PC-9 (cell line): Measurements from ENCODE around the gene KCNQ1OT1. TPM values are rescaled to one million over a fixed set of nuclear protein-coding genes. Genes with fewer than 3 reads are reported as not detected.

Experiments used
- BruUV-seq: library from RNA; stranded (reverse); fragments of 400-500 nt; replicated peaks from 2 replicates; lab custom pipeline; 2021; lab: Mats Ljungman, UMichigan
- CTCF ChIA-PET: fragments of 300-600 bp; sonication (Branson Sonifier 250); formaldehyde crosslinking; loops from one replicate; lab custom pipeline; 2022; ENCODE audit warnings: antibody characterized with exemption; lab: Charles Lee
- POLR2A ChIA-PET: fragments of 300-600 bp; sonication (Branson Sonifier 250); formaldehyde crosslinking; loops from one replicate; lab custom pipeline; 2022; ENCODE audit warnings: antibody characterized with exemption; ENCODE audit not compliant: unreplicated experiment; lab: Charles Lee
- DNase-seq, 2 experiments: peaks; one replicate each; pipeline versions ENCODE4 v3.0.0 to v3.0.0-alpha.2; 2015 to 2022; ENCODE audit warnings: mixed read lengths in 1 of 2
- H2AFZ ChIP-seq: fragments of 200-600 bp; sonication (generic); 2 replicates; pipeline ENCODE4 v1.8.1; 2017; ENCODE audit warnings: antibody characterized with exemption
- H3F3A ChIP-seq: fragments of 200-600 bp; sonication (generic); 2 replicates; pipeline ENCODE4 v1.8.1; 2017; ENCODE audit warnings: antibody characterized with exemption, mild to moderate bottlenecking, low read depth; ENCODE audit not compliant: insufficient read depth
- H3K27ac ChIP-seq: fragments of 200-600 bp; sonication (generic); 2 replicates; pipeline ENCODE4 v1.6.1; 2016; ENCODE audit warnings: mixed run types
- H3K27me3 ChIP-seq: fragments of 200-600 bp; sonication (generic); 2 replicates; pipeline ENCODE4 v1.6.1; 2016; ENCODE audit warnings: low read depth, mixed run types; ENCODE audit not compliant: insufficient read depth
- H3K36me3 ChIP-seq: fragments of 200-600 bp; sonication (generic); 2 replicates; pipeline ENCODE4 v1.6.1; 2016; ENCODE audit warnings: low read depth, mixed run types
- H3K4me1 ChIP-seq: fragments of 200-600 bp; sonication (generic); replicated peaks from 2 replicates; pipeline ENCODE4 v1.6.1; 2016; ENCODE audit warnings: mixed run types; ENCODE audit not compliant: insufficient read depth
- H3K4me2 ChIP-seq: fragments of 200-600 bp; sonication (generic); 2 replicates; pipeline ENCODE4 v1.6.1; 2017; ENCODE audit warnings: mixed run types
- H3K4me3 ChIP-seq: fragments of 200-600 bp; sonication (generic); 2 replicates; pipeline ENCODE4 v1.6.1; 2016; ENCODE audit warnings: mixed run types
- H3K79me2 ChIP-seq: fragments of 200-600 bp; sonication (generic); 2 replicates; pipeline ENCODE4 v1.6.1; 2017; ENCODE audit warnings: low read depth, mixed run types
- H3K9me2 ChIP-seq: fragments of 200-600 bp; sonication (generic); 2 replicates; pipeline ENCODE4 v1.8.1; 2017; ENCODE audit warnings: mild to moderate bottlenecking; ENCODE audit not compliant: insufficient read depth
- H3K9me3 ChIP-seq: fragments of 200-600 bp; sonication (generic); 2 replicates; pipeline ENCODE4 v1.8.1; 2016; ENCODE audit warnings: low read depth; ENCODE audit not compliant: insufficient read depth
- H4K20me1 ChIP-seq: fragments of 200-600 bp; sonication (generic); 2 replicates; pipeline ENCODE4 v1.8.1; 2017; ENCODE audit not compliant: insufficient read depth
- EZH2 ChIP-seq: fragments of 200-600 bp; sonication (generic); IDR thresholded peaks from 2 replicates; pipeline ENCODE4 v1.8.0; 2017; ENCODE audit warnings: antibody characterized with exemption, low read depth
- intact Hi-C: fragments of 100-400 bp; cut with micrococcal nuclease; formaldehyde crosslinking; loops from one replicate; pipeline ENCODE4 v1.10.0; 2022; ENCODE audit not compliant: unreplicated experiment
- total RNA-seq: library from RNA; stranded (reverse); gene quantifications from 2 replicates; pipeline ENCODE4 v1.2.3, GENCODE V29; 2021
- TF ChIP-seq, protein P1 (sequence below): fragments of 200-600 bp; sonication (generic); conservative IDR thresholded peaks from 2 replicates; pipeline ENCODE4 v1.6.1; 2017; ENCODE audit warnings: mixed run types, antibody characterized with exemption, mild to moderate bottlenecking, moderate library complexity

Gene KCNQ1OT1
- total RNA-seq, 1 experiment from 2014 or later, result 3.4 TPM

- no peaks in the 10 kb centered on the region for H3K9me2 ChIP-seq
- ChIA-PET CTCF (no interaction called here), POLR2A (no interaction called here)
- H3K9me3 ChIP-seq, result no peaks in the 10 kb centered on the region
- TF ChIP-seq EZH2, result no peak
- TF ChIP-seq, protein P1, sequence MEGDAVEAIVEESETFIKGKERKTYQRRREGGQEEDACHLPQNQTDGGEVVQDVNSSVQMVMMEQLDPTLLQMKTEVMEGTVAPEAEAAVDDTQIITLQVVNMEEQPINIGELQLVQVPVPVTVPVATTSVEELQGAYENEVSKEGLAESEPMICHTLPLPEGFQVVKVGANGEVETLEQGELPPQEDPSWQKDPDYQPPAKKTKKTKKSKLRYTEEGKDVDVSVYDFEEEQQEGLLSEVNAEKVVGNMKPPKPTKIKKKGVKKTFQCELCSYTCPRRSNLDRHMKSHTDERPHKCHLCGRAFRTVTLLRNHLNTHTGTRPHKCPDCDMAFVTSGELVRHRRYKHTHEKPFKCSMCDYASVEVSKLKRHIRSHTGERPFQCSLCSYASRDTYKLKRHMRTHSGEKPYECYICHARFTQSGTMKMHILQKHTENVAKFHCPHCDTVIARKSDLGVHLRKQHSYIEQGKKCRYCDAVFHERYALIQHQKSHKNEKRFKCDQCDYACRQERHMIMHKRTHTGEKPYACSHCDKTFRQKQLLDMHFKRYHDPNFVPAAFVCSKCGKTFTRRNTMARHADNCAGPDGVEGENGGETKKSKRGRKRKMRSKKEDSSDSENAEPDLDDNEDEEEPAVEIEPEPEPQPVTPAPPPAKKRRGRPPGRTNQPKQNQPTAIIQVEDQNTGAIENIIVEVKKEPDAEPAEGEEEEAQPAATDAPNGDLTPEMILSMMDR, result no peak
- H3K4me1 ChIP-seq, result no peaks in the 10 kb centered on the region
- H3F3A ChIP-seq, result no peaks in the 10 kb centered on the region
- BruUV-seq, result no TSS peak
- no peak overlapping the region for H3K4me3 ChIP-seq
- H3K27ac ChIP-seq, result no peak overlapping the region
- intact Hi-C loops, result no loop called here
- no peak for DNase-seq
- H3K36me3 ChIP-seq, result no peaks in the 10 kb centered on the region
- H3K4me2 ChIP-seq, result no peak overlapping the region
- no peaks in the 10 kb centered on the region for H3K79me2 ChIP-seq
- no peaks in the 10 kb centered on the region for H3K27me3 ChIP-seq
- no peak overlapping the region for H2AFZ ChIP-seq
- no peaks in the 10 kb centered on the region for H4K20me1 ChIP-seq
These were observed 25.8 kb downstream of the KCNQ1OT1 start for GRCh38 chr11:2673871-2674471.

GRCh38 chr11:2673250-2673610, 26.6 kb downstream of the KCNQ1OT1 start:
- Histone ChIP-seq H3K9me2 (no peaks in the 10 kb centered on the region), H3K4me2 (no peak overlapping the region), H3K79me2 (no peaks in the 10 kb centered on the region), H3K4me3 (no peak overlapping the region), H2AFZ (no peak overlapping the region), H3F3A (no peaks in the 10 kb centered on the region), H3K36me3 (no peaks in the 10 kb centered on the region), H4K20me1 (no peaks in the 10 kb centered on the region), H3K9me3 (no peaks in the 10 kb centered on the region), H3K27ac (no peak overlapping the region), H3K27me3 (no peaks in the 10 kb centered on the region), H3K4me1 (no peaks in the 10 kb centered on the region)
- TF ChIP-seq, protein P1, result no peak
- no peak for TF ChIP-seq EZH2
- BruUV-seq, result no TSS peak
- no peak for DNase-seq
- intact Hi-C loops, result no loop called here
- ChIA-PET CTCF (no interaction called here), POLR2A (no interaction called here)

DNA sequence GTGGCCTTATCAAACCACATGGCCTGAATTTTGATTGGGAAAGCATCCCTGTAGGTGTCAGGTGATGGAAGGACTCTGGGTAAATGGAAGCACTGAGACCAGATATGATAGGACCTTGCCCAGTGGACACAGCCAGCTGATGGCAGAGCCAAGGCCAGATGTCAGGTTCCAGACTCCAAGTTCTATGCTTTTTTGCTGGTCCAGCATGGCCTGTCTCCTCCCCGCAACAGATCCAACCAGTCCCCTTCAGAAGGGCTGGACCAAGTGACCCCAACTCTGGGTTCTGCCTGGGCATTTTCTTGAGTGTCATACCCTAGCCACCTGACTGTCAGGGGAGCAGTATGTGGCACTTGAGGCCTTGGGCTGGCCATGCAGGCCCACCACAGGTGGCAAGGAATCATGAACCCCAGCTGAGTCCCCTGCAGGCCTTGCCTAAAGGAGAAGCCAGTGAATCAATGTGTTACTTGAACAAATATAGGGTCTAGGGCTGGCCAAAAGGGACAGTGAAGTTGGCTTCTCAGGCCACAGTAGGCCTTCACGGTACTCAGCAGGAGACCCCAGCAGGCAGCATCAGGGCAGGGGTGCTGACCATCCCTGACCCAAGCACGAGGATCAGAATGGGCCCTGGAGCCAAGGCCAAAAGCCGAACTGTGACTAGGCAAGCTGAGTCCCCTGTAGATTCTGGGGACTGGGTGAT, 27.1 kb downstream of the KCNQ1OT1 start:
- POLR2A ChIA-PET, result no interaction called here
- no peaks in the 10 kb centered on the region for H3F3A ChIP-seq
- no peak overlapping the region for H2AFZ ChIP-seq
- CTCF ChIA-PET, result no interaction called here
- no peaks in the 10 kb centered on the region for H3K79me2 ChIP-seq
- no peak overlapping the region for H3K27ac ChIP-seq
- H3K4me3 ChIP-seq, result no peak overlapping the region
- TF ChIP-seq, protein P1, result no peak
- no peak for TF ChIP-seq EZH2
- no peaks in the 10 kb centered on the region for H3K4me1 ChIP-seq
- intact Hi-C loops, result no loop called here
- no peak overlapping the region for H3K4me2 ChIP-seq
- DNase-seq, result no peak
- H3K27me3 ChIP-seq, result no peaks in the 10 kb centered on the region
- H3K36me3 ChIP-seq, result no peaks in the 10 kb centered on the region
- no TSS peak for BruUV-seq
- no peaks in the 10 kb centered on the region for H3K9me3 ChIP-seq
- H4K20me1 ChIP-seq, result no peaks in the 10 kb centered on the region
- no peaks in the 10 kb centered on the region for H3K9me2 ChIP-seq
